Lower leg skin (tissue), 4 donors: ENCODE results near the gene VSNL1. TPM values are rescaled to one million over a fixed set of nuclear protein-coding genes. Genes with fewer than 3 reads are reported as not detected.

ENCODE experiments used
- DNase-seq, 2 donors: peaks; one replicate each; pipeline ENCODE4 v3.0.0-alpha.2; 2019; ENCODE audit warnings: low spot score in 2 of 2
- H3K4me3 ChIP-seq: fragments of 200-600 bp; sonication (generic); 2 replicates; pipeline ENCODE4 v1.5.1; 2017; ENCODE audit warnings: mild to moderate bottlenecking, low read depth; ENCODE audit not compliant: poor library complexity, severe bottlenecking
- CTCF ChIP-seq, 3 donors: fragments of 450-650 bp; IDR thresholded peaks; one replicate each; pipeline ENCODE4 v1.5.1; 2016; ENCODE audit warnings: antibody characterized with exemption in 3 of 3, mild to moderate bottlenecking in 3 of 3, moderate library complexity in 2 of 3
- POLR2A ChIP-seq, 2 donors: fragments of 450-650 bp; IDR thresholded peaks; one replicate each; pipeline ENCODE4 v1.6.1; 2016 to 2017; ENCODE audit warnings: antibody characterized with exemption in 2 of 2, mild to moderate bottlenecking in 1 of 2, moderate library complexity in 1 of 2
- WGBS, 2 donors: methylation state at CpG; one replicate each; pipeline ENCODE4 v1.1.5; 2018; 5-methylcytosine and 5-hydroxymethylcytosine counted together
- intact Hi-C: fragments of 100-400 bp; cut with DNase I; formaldehyde crosslinking; loops from one replicate; pipeline ENCODE4 v1.15.0; 2023; ENCODE audit warnings: low total_unique reads
- total RNA-seq, 4 donors: library from RNA; depleted of rRNA; stranded (reverse); fragments of >200 nt; gene quantifications; one replicate each; pipeline ENCODE4 v1.1.0, GENCODE V29; 2016

VSNL1 gene
- total RNA-seq, 4 donors from 2014 or later, result 4.9 to 17.7 (median 9.5) TPM

- no peak for DNase-seq
Measured at GRCh38 chr2:17615728-17616351, 75.3 kb downstream of the VSNL1 start.

GRCh38 chr2:17616405-17616804 lies 75.9 kb downstream of the VSNL1 start:
- DNase-seq, result peak in 1 of 2 donors; percentile 36
- intact Hi-C loops, result no loop called here
- TF ChIP-seq CTCF (IDR thresholded peaks at IDR 0.05), result no peak
- no peak for TF ChIP-seq POLR2A (IDR thresholded peaks at IDR 0.05)
- H3K4me3 ChIP-seq, result no peak overlapping the region
- 95 to 96% methylated on average over 1 of the region's 1 CpG for WGBS, 2 donors

More at GRCh38 chr2:17615728-17616351, 75.3 kb downstream of the VSNL1 start:
- intact Hi-C loops, result no loop called here
- H3K4me3 ChIP-seq, result no peak overlapping the region
- TF ChIP-seq CTCF (IDR thresholded peaks at IDR 0.05) (no peak), POLR2A (IDR thresholded peaks at IDR 0.05) (no peak)
- 77 to 100% methylated on average over 1 of the region's 1 CpG for WGBS, 2 donors

GRCh38 chr2:17617516-17617915 lies 77.0 kb downstream of the VSNL1 start:
- WGBS, 2 donors, result 84 to 91% methylated on average over 5 of the region's 5 CpGs
- no peak for TF ChIP-seq POLR2A (IDR thresholded peaks at IDR 0.05)
- TF ChIP-seq CTCF (IDR thresholded peaks at IDR 0.05), result no peak
- no peak overlapping the region for H3K4me3 ChIP-seq
- no peak for DNase-seq
- intact Hi-C loops, result no loop called here

GRCh38 chr2:17617955-17618354 lies 77.5 kb downstream of the VSNL1 start:
- no peak overlapping the region for H3K4me3 ChIP-seq
- no peak for DNase-seq
- intact Hi-C loops, result no loop called here
- TF ChIP-seq CTCF (IDR thresholded peaks at IDR 0.05) (no peak), POLR2A (IDR thresholded peaks at IDR 0.05) (no peak)
- WGBS, 2 donors, result 29 to 82% methylated on average over 1 of the region's 1 CpG

- WGBS, 2 donors, result 32 to 36% methylated on average over 6 of the region's 6 CpGs
- intact Hi-C loops, result no loop called here
- no peak for TF ChIP-seq CTCF (IDR thresholded peaks at IDR 0.05)
- no peak for TF ChIP-seq POLR2A (IDR thresholded peaks at IDR 0.05)
- DNase-seq, result peak in 1 of 2 donors; percentile 78
- no peak overlapping the region for H3K4me3 ChIP-seq
Measured at GRCh38 chr2:17620280-17620679, 79.8 kb downstream of the VSNL1 start.

GRCh38 chr2:17620841-17621240 lies 80.3 kb downstream of the VSNL1 start:
- TF ChIP-seq CTCF (IDR thresholded peaks at IDR 0.05) (no peak), POLR2A (IDR thresholded peaks at IDR 0.05) (no peak)
- H3K4me3 ChIP-seq, result no peak overlapping the region
- intact Hi-C loops, result no loop called here
- DNase-seq, result no peak
